GM18502 (cell line): ENCODE measurements around the gene ADAMTSL1.

Experiments used
- ATAC-seq: cut with Tn5 transposase; IDR thresholded peaks from one replicate; pipeline ENCODE4 v1.9.1; 2021; ENCODE audit warnings: mild to moderate bottlenecking; ENCODE audit not compliant: unreplicated experiment, poor library complexity

The ADAMTSL1 gene

GRCh38 chr9:18499062-18499461 is 25.1 kb downstream of the ADAMTSL1 start:
- no peak for ATAC-seq

GRCh38 chr9:18499980-18500379 is 26.0 kb downstream of the ADAMTSL1 start:
- ATAC-seq, result no peak

- no peak for ATAC-seq
Observed at GRCh38 chr9:18500451-18500850, 26.5 kb downstream of the ADAMTSL1 start.

GRCh38 chr9:18501949-18502348 is 28.0 kb downstream of the ADAMTSL1 start:
- ATAC-seq, result no peak

GRCh38 chr9:18502546-18502945 is 28.6 kb downstream of the ADAMTSL1 start:
- no peak for ATAC-seq

GRCh38 chr9:18504707-18505106 is 30.8 kb downstream of the ADAMTSL1 start:
- no peak for ATAC-seq

- ATAC-seq, result no peak
Observed at GRCh38 chr9:18507151-18507550, 33.2 kb downstream of the ADAMTSL1 start.

GRCh38 chr9:18516514-18516913 is 42.6 kb downstream of the ADAMTSL1 start:
- ATAC-seq, result no peak

- ATAC-seq, result no peak
Observed at GRCh38 chr9:18516965-18517364, 43.0 kb downstream of the ADAMTSL1 start.

- no peak for ATAC-seq
Observed at GRCh38 chr9:18520416-18521047, 46.6 kb downstream of the ADAMTSL1 start.

- no peak for ATAC-seq
Observed at GRCh38 chr9:18526685-18527084, 52.7 kb downstream of the ADAMTSL1 start.

- ATAC-seq, result no peak
Observed at GRCh38 chr9:18531136-18532065, 57.4 kb downstream of the ADAMTSL1 start.

GRCh38 chr9:18534611-18535010 is 60.7 kb downstream of the ADAMTSL1 start:
- ATAC-seq, result no peak

- ATAC-seq, result no peak
Observed at GRCh38 chr9:18536554-18536953, 62.6 kb downstream of the ADAMTSL1 start.

- ATAC-seq, result no peak
Observed at GRCh38 chr9:18539203-18539693, 65.3 kb downstream of the ADAMTSL1 start.

- ATAC-seq, result no peak
Observed at GRCh38 chr9:18542837-18543405, 69.0 kb downstream of the ADAMTSL1 start.

- ATAC-seq, result no peak
Observed at GRCh38 chr9:18543406-18544192, 69.6 kb downstream of the ADAMTSL1 start.

- no peak for ATAC-seq
Observed at GRCh38 chr9:18544456-18544855, 70.5 kb downstream of the ADAMTSL1 start.

GRCh38 chr9:18545636-18546360 is 71.8 kb downstream of the ADAMTSL1 start:
- ATAC-seq, result no peak

- no peak for ATAC-seq
Observed at GRCh38 chr9:18548456-18548855, 74.5 kb downstream of the ADAMTSL1 start.
